ENCODE measurements around the gene CREB3L1.

Gene CREB3L1

GRCh38 chr11:46364056-46364455, 86.6 kb downstream of the CREB3L1 start:
- no peaks in the 10 kb centered on the region for H3K27me3 ChIP-seq (ENCODE audit: insufficient read depth, low read length, poor library complexity, severe bottlenecking)
- peaks cover 31% of the 10 kb centered on the region for H3K4me1 ChIP-seq (ENCODE audit: insufficient read depth, low read length, poor library complexity, severe bottlenecking)
- H3K4me3 ChIP-seq (ENCODE audit: low read length, poor library complexity, severe bottlenecking), result no peak overlapping the region
- no peak overlapping the region for H2AFZ ChIP-seq (ENCODE audit: low read length)
- peaks cover 91% of the 10 kb centered on the region for H3K79me2 ChIP-seq (ENCODE audit: insufficient read depth, low read length)
- TF ChIP-seq CTCF (conservative IDR thresholded peaks at IDR 0.05; ENCODE audit: low read length), result no peak
- TF ChIP-seq EZH2phosphoT487 (IDR thresholded peaks at IDR 0.05; ENCODE audit: borderline replicate concordance), result no peak
- no peaks in the 10 kb centered on the region for H3K9me2 ChIP-seq (replicated peaks; ENCODE audit: low read depth, low read length)
- H3F3A ChIP-seq (ENCODE audit: low read depth), result no peaks in the 10 kb centered on the region; the same call in 1 of the 2 replicates
- H4K20me1 ChIP-seq (ENCODE audit: insufficient read depth, low read length, poor library complexity, severe bottlenecking), result peaks cover 66% of the 10 kb centered on the region
- no peak overlapping the region for H3K9ac ChIP-seq (ENCODE audit: low read depth, low read length, poor library complexity, severe bottlenecking)
- H3K9me3 ChIP-seq (ENCODE audit: insufficient read depth, low read depth, low read length), result no peaks in the 10 kb centered on the region
- no peak overlapping the region for H3K4me2 ChIP-seq (ENCODE audit: low read depth, low read length, poor library complexity, severe bottlenecking)
- H3K36me3 ChIP-seq (ENCODE audit: insufficient read depth, low read length), result peaks cover 34% of the 10 kb centered on the region; the same call in 1 of the 2 replicates

GRCh38 chr11:46364791-46365190, 87.3 kb downstream of the CREB3L1 start:
- no peak overlapping the region for H2AFZ ChIP-seq (ENCODE audit: low read length)
- H3K4me3 ChIP-seq (ENCODE audit: low read length, poor library complexity, severe bottlenecking), result no peak overlapping the region
- peaks cover 31% of the 10 kb centered on the region for H3K4me1 ChIP-seq (ENCODE audit: insufficient read depth, low read length, poor library complexity, severe bottlenecking)
- H3K27me3 ChIP-seq (ENCODE audit: insufficient read depth, low read length, poor library complexity, severe bottlenecking), result no peaks in the 10 kb centered on the region
- H3F3A ChIP-seq (ENCODE audit: low read depth), result no peaks in the 10 kb centered on the region; the same call in 1 of the 2 replicates
- peaks cover 42% of the 10 kb centered on the region; the same call in 1 of the 2 replicates for H3K36me3 ChIP-seq (ENCODE audit: insufficient read depth, low read length)
- H3K9me3 ChIP-seq (ENCODE audit: insufficient read depth, low read depth, low read length), result no peaks in the 10 kb centered on the region
- H4K20me1 ChIP-seq (ENCODE audit: insufficient read depth, low read length, poor library complexity, severe bottlenecking), result peaks cover 66% of the 10 kb centered on the region
- no peaks in the 10 kb centered on the region for H3K9me2 ChIP-seq (replicated peaks; ENCODE audit: low read depth, low read length)
- H3K9ac ChIP-seq (ENCODE audit: low read depth, low read length, poor library complexity, severe bottlenecking), result no peak overlapping the region
- TF ChIP-seq CTCF (conservative IDR thresholded peaks at IDR 0.05; ENCODE audit: low read length) (no peak), EZH2phosphoT487 (IDR thresholded peaks at IDR 0.05; ENCODE audit: borderline replicate concordance) (no peak)
- H3K4me2 ChIP-seq (ENCODE audit: low read depth, low read length, poor library complexity, severe bottlenecking), result no peak overlapping the region
- H3K79me2 ChIP-seq (ENCODE audit: insufficient read depth, low read length), result peaks cover 86% of the 10 kb centered on the region

DNA sequence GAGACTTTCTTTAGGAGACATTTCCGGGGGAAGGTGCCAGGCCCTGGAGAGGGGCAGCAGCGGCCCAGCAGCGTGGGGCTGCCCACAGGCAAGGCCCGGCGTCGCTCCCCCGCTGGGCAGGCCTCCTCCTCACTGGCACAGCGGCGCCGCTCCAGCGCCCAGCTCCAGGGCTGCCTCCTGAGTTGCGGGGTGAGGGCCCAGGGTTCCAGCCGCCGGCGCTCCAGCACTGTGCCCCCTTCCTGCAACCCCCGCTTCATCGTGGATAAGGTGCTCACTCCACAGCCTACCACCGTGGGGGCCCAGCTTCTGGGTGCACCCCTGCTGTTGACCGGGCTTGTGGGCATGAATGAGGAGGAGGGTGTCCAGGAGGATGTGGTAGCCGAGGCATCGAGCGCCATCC, 88.8 kb downstream of the CREB3L1 start:
- H3K4me3 ChIP-seq (ENCODE audit: low read length, poor library complexity, severe bottlenecking), result no peak overlapping the region
- H3K4me2 ChIP-seq (ENCODE audit: low read depth, low read length, poor library complexity, severe bottlenecking), result no peak overlapping the region
- H3K9me2 ChIP-seq (replicated peaks; ENCODE audit: low read depth, low read length), result no peaks in the 10 kb centered on the region
- H3K79me2 ChIP-seq (ENCODE audit: insufficient read depth, low read length), result peaks cover 71% of the 10 kb centered on the region
- H3K4me1 ChIP-seq (ENCODE audit: insufficient read depth, low read length, poor library complexity, severe bottlenecking), result peaks cover 24% of the 10 kb centered on the region
- TF ChIP-seq CTCF (conservative IDR thresholded peaks at IDR 0.05; ENCODE audit: low read length) (no peak), EZH2phosphoT487 (IDR thresholded peaks at IDR 0.05; ENCODE audit: borderline replicate concordance) (no peak)
- no peak overlapping the region for H2AFZ ChIP-seq (ENCODE audit: low read length)
- H3F3A ChIP-seq (ENCODE audit: low read depth), result no peaks in the 10 kb centered on the region
- no peaks in the 10 kb centered on the region for H3K9me3 ChIP-seq (ENCODE audit: insufficient read depth, low read depth, low read length)
- no peaks in the 10 kb centered on the region for H3K27me3 ChIP-seq (ENCODE audit: insufficient read depth, low read length, poor library complexity, severe bottlenecking)
- peaks cover 66% of the 10 kb centered on the region for H4K20me1 ChIP-seq (ENCODE audit: insufficient read depth, low read length, poor library complexity, severe bottlenecking)
- H3K9ac ChIP-seq (ENCODE audit: low read depth, low read length, poor library complexity, severe bottlenecking), result no peak overlapping the region
- H3K36me3 ChIP-seq (ENCODE audit: insufficient read depth, low read length), result peaks cover 55% of the 10 kb centered on the region; the same call in 1 of the 2 replicates

Data from Loucy (cell line).